Ishikawa (cell line): ENCODE data around the gene APBA1.

ENCODE experiments used
- CEBPB ChIP-seq: IDR thresholded peaks from 2 replicates; pipeline ENCODE4 v1.6.1; 2012
- CREB1 ChIP-seq: IDR thresholded peaks from 2 replicates; pipeline ENCODE4 v1.6.1; 2012; ENCODE audit warnings: low read depth
- EGR1 ChIP-seq: IDR thresholded peaks from 2 replicates; pipeline ENCODE4 v1.6.1; 2012
- EP300 ChIP-seq: IDR thresholded peaks from 2 replicates; pipeline ENCODE4 v1.6.1; 2012; ENCODE audit warnings: borderline replicate concordance
- FOXM1 ChIP-seq: IDR thresholded peaks from 2 replicates; pipeline ENCODE4 v1.6.1; 2012; ENCODE audit warnings: low read depth, borderline replicate concordance
- NFIC ChIP-seq: IDR thresholded peaks from 2 replicates; pipeline ENCODE4 v1.6.1; 2012
- RAD21 ChIP-seq: IDR thresholded peaks from 2 replicates; pipeline ENCODE4 v1.6.1; 2012; ENCODE audit warnings: low read depth
- TAF1 ChIP-seq: IDR thresholded peaks from 2 replicates; pipeline ENCODE4 v1.6.1; 2012; ENCODE audit warnings: low read depth, mild to moderate bottlenecking
- TCF12 ChIP-seq: IDR thresholded peaks from 2 replicates; pipeline ENCODE4 v1.6.1; 2012; ENCODE audit warnings: low read depth
- TEAD4 ChIP-seq: IDR thresholded peaks from 2 replicates; pipeline ENCODE4 v1.6.1; 2012
- YY1 ChIP-seq: IDR thresholded peaks from 2 replicates; pipeline ENCODE4 v1.6.1; 2012; ENCODE audit warnings: low read depth
- ZBTB7A ChIP-seq: IDR thresholded peaks from 2 replicates; pipeline ENCODE4 v1.6.1; 2012; ENCODE audit warnings: low read depth
- TF ChIP-seq, protein P1 (sequence below): IDR thresholded peaks from 2 replicates; pipeline ENCODE4 v1.6.1; 2012; ENCODE audit warnings: low read depth, mild to moderate bottlenecking
- TF ChIP-seq, protein P2 (sequence below): IDR thresholded peaks from 2 replicates; pipeline ENCODE4 v1.6.1; 2012
- TF ChIP-seq, protein P3 (sequence below): IDR thresholded peaks from 2 replicates; pipeline ENCODE4 v1.6.1; 2012

Gene APBA1

DNA sequence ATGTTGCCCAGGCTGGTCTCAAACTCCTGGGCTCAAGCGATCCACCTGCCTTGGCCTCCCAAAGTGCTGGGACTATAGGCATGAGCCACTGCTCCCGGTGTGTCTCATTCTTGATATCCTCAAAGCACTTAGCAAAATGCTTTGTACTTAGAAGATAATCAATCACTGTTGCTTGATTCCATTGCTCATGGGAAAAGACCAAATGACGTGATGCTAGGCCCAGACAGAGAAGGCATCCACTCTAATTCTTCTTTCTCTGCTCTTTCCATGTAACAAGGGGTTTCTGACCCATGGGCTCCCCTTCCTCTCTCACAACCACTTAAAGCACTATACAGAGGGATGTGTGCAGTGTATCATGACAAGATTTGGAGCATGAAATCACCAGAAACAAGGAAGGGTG, 83.0 kb downstream of the APBA1 start:
- TF ChIP-seq EGR1 (no peak), CEBPB (no peak), ZBTB7A (no peak), TCF12 (no peak), FOXM1 (no peak), NFIC (no peak), TAF1 (no peak), CREB1 (no peak), TEAD4 (no peak), YY1 (no peak), RAD21 (no peak)
- TF ChIP-seq, protein P1, sequence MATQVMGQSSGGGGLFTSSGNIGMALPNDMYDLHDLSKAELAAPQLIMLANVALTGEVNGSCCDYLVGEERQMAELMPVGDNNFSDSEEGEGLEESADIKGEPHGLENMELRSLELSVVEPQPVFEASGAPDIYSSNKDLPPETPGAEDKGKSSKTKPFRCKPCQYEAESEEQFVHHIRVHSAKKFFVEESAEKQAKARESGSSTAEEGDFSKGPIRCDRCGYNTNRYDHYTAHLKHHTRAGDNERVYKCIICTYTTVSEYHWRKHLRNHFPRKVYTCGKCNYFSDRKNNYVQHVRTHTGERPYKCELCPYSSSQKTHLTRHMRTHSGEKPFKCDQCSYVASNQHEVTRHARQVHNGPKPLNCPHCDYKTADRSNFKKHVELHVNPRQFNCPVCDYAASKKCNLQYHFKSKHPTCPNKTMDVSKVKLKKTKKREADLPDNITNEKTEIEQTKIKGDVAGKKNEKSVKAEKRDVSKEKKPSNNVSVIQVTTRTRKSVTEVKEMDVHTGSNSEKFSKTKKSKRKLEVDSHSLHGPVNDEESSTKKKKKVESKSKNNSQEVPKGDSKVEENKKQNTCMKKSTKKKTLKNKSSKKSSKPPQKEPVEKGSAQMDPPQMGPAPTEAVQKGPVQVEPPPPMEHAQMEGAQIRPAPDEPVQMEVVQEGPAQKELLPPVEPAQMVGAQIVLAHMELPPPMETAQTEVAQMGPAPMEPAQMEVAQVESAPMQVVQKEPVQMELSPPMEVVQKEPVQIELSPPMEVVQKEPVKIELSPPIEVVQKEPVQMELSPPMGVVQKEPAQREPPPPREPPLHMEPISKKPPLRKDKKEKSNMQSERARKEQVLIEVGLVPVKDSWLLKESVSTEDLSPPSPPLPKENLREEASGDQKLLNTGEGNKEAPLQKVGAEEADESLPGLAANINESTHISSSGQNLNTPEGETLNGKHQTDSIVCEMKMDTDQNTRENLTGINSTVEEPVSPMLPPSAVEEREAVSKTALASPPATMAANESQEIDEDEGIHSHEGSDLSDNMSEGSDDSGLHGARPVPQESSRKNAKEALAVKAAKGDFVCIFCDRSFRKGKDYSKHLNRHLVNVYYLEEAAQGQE = no peak
- TF ChIP-seq, protein P2, sequence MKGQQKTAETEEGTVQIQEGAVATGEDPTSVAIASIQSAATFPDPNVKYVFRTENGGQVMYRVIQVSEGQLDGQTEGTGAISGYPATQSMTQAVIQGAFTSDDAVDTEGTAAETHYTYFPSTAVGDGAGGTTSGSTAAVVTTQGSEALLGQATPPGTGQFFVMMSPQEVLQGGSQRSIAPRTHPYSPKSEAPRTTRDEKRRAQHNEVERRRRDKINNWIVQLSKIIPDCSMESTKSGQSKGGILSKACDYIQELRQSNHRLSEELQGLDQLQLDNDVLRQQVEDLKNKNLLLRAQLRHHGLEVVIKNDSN = no peak

GRCh38 chr9:69585571-69585970, 86.6 kb downstream of the APBA1 start:
- TF ChIP-seq CEBPB (no peak), CREB1 (no peak), ZBTB7A (no peak), EP300 (no peak), YY1 (no peak), RAD21 (no peak), FOXM1 (no peak), EGR1 (no peak), NFIC (no peak), TEAD4 (no peak), TAF1 (no peak), TCF12 (no peak)
- TF ChIP-seq, protein P2 = no peak
- TF ChIP-seq, protein P3, sequence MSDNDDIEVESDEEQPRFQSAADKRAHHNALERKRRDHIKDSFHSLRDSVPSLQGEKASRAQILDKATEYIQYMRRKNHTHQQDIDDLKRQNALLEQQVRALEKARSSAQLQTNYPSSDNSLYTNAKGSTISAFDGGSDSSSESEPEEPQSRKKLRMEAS = no peak
- TF ChIP-seq, protein P1 = no peak

DNA sequence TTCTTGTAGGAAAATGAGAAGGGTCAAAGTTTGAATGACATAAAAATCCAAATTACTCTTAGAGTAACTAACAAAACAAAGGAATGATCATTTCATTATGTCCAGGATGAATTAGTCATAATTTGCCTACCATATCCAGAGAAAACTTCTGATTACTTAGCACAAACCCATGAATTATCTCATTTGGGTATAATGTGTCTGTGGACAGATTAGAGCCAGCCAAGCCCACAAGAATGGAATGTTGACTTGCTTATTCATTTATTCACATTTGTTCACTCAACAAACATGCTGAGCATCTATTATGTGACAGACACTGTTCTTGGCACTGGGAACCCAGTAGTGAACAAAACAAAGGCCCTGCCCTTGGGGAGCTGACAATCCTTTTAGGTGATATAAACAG, 87.4 kb downstream of the APBA1 start:
- no peak for TF ChIP-seq CEBPB
- TF ChIP-seq NFIC = no peak
- TF ChIP-seq EGR1 = no peak
- TF ChIP-seq, protein P3 = no peak
- no peak for TF ChIP-seq TAF1
- TF ChIP-seq TEAD4 = no peak
- TF ChIP-seq CREB1 = no peak

DNA sequence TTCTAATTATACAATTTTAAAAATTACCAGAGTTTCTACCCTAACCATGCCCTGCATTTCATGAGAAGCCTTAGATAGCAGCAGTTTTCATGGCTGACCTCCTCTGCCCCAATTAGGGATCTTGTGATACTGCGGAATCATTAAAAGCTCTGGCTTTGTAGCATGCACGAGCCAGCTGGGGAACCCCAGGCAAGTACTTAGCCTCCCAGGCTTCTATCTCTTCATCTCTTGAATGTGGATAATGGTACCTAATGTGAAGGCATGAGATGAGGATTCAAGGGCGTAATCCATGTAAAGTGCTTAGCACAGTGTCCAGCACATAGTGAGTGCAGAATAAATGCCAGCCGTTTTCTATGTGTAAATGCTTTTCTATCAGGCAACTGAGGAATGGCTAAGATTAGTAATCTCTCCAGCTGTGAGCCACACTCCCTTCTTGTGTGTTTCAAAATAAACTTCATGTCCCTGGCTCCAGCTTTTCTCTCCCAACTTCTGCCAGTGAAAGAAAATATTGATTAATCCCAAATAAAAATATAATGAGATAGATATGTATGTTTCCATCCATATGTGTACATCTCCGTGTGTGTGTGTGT, 88.4 kb downstream of the APBA1 start:
- no peak for TF ChIP-seq FOXM1
- no peak for TF ChIP-seq CEBPB
- no peak for TF ChIP-seq TAF1
- TF ChIP-seq, protein P3 = no peak
- no peak for TF ChIP-seq YY1
- TF ChIP-seq EGR1 = no peak

DNA sequence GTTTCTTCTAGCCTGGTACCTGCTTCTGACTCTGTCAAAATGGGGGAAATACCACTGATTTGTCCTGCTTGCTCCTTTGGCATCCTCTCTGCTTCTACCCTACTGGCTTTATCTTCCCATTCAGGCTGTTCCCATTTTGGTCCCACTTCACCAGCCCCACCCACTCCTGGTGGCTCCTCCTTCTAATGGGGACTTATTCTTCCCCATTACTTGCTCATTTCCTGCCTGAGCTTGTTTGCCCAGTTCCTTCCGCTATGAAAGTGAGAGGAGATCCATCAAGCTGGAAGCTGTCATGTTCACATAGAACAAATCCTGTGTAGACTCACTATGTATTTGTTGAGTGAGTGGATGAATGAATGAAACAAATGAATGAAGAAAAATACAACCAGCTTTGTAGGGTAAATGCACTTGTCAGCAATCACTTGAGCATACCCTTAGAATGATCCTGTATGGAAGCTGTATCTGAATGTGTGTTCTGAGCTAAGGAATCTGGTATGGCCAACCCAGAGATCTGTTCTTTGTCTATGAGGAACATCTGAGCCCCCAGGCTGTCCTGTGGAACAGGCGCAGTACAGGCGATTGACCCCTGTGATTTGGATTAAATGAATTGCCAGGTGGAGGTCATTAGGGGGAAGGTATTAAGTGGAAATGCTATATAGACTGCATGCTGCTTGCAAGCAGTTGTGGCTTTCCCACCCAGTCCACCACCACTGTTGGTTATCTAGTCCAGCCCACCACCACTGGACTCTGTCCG, 89.5 kb downstream of the APBA1 start:
- TF ChIP-seq EGR1 (no peak), TCF12 (no peak), CEBPB (no peak), EP300 (no peak), CREB1 (no peak), TAF1 (no peak), TEAD4 (no peak), RAD21 (no peak), ZBTB7A (no peak), YY1 (no peak), NFIC (no peak), FOXM1 (no peak)
- TF ChIP-seq, protein P1 = no peak
- TF ChIP-seq, protein P2 = no peak
- TF ChIP-seq, protein P3 = no peak
